Activated CD4-positive, alpha-beta T cell treated with anti-CD3 and anti-CD28 coated beads for 36 hours (primary cell): ENCODE results near the gene BCL2L2. TPM values are rescaled to one million over a fixed set of nuclear protein-coding genes. Genes with fewer than 3 reads are reported as not detected.
"Not testable (repeated sequence)": the region's sequence is repeated elsewhere in the genome, so short reads cannot be mapped to it uniquely, and the experiment has no call there.

Source experiments
- ATAC-seq: fragments of 200-7000 bp; cut with Tn5 transposase; one replicate; pipeline ENCODE4 v1.10.0; 2021; ENCODE audit warnings: mild to moderate bottlenecking, moderate library complexity
- CTCF ChIA-PET: fragments of 350-600 bp; sonication (Branson Sonifier 250); formaldehyde crosslinking; loops from one replicate; lab custom pipeline; 2021; ENCODE audit warnings: antibody characterized with exemption; lab: Charles Lee
- POLR2A ChIA-PET: fragments of 350-600 bp; sonication (Branson Sonifier 250); formaldehyde crosslinking; loops from one replicate; lab custom pipeline; 2021; ENCODE audit warnings: antibody characterized with exemption, inconsistent platforms; lab: Charles Lee
- DNase-seq: peaks from one replicate; pipeline ENCODE4 v3.0.0-alpha.2; 2020
- H3K27ac Mint-ChIP-seq: one replicate; pipeline ENCODE4 v1.8.0; 2021; ENCODE audit warnings: mixed read lengths
- H3K27me3 Mint-ChIP-seq: one replicate; pipeline ENCODE4 v1.8.0; 2021; ENCODE audit warnings: mixed read lengths
- H3K36me3 Mint-ChIP-seq: one replicate; pipeline ENCODE4 v1.8.0; 2021; ENCODE audit warnings: low read depth, mixed read lengths
- H3K4me1 Mint-ChIP-seq: one replicate; pipeline ENCODE4 v1.8.0; 2021; ENCODE audit warnings: mixed read lengths
- H3K4me3 Mint-ChIP-seq: one replicate; pipeline ENCODE4 v1.8.0; 2021; ENCODE audit warnings: mild to moderate bottlenecking, moderate library complexity, mixed read lengths
- H3K9me3 Mint-ChIP-seq: one replicate; pipeline ENCODE4 v1.8.0; 2021; ENCODE audit warnings: low read depth, mixed read lengths
- intact Hi-C, 2 experiments: fragments of 100-400 bp; cut with DNase I in 1 of 2; cut with micrococcal nuclease in 1 of 2; formaldehyde crosslinking; loops; one replicate each; pipeline versions ENCODE4 v1.14.2 to v1.15.1; 2022 to 2024; cut with DNase I, micrococcal nuclease
- total RNA-seq, 2 experiments: library from RNA; stranded (reverse); gene quantifications; one replicate each; pipeline ENCODE4 v1.2.3, GENCODE V29; 2021

BCL2L2 gene, protein sequence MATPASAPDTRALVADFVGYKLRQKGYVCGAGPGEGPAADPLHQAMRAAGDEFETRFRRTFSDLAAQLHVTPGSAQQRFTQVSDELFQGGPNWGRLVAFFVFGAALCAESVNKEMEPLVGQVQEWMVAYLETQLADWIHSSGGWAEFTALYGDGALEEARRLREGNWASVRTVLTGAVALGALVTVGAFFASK
- 1 to 10 TPM in 1 of 2 experiments, under 1 TPM in 1; 0.73 to 1.2 TPM for total RNA-seq

DNA sequence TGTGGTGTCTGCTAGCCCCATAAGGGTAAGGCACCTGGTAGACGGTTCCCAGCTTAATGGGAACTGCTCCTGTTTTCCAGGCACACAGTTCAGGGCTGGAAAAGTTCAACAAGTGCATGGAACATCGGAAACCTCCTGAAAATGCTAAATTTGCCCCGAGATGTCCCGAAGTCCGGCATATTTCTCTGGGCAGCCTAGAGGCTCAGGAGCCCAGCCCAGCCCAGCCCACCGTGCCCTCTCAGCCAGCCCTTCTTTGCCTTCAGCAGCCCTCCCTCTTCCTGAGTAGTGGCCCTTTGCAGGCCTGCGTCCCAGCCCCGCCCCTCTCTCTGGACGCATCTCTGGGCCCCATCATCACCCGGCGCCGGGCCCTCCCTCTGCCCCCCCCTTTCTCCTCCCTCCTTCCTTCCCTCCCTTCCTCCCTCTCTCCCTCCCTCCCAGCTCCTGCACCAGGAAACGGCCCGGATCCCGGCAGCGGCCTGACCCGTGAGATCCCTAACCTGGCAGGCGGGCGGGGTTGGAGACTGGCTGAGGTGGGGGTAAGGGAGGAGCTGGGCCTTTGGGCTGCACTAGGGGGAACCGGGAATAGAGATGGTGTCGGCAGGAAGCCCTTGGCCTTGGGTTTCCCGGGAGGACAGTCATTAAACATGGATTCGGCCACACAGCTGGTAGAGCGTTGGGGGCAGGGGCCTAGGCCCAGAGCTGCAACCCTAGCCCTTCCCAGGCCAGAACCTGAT, at the start of gene BCL2L2:
BCL2L2 (plus strand) TSS at position 422 of the 734 bp plus-strand sequence. CDS start 935 bp downstream, outside the sequence.
- no peak for ATAC-seq
- no peak within 1 kb of the TSS for H3K4me3 Mint-ChIP-seq
- peaks cover 20% of the 10 kb centered on the region for H3K27me3 Mint-ChIP-seq
- peaks cover 4% of the 10 kb centered on the region for H3K4me1 Mint-ChIP-seq
- peaks cover 2% of the 10 kb centered on the region for H3K9me3 Mint-ChIP-seq
- no peak within 1 kb of the TSS for H3K27ac Mint-ChIP-seq
- no peaks in the 10 kb centered on the region for H3K36me3 Mint-ChIP-seq
- POLR2A ChIA-PET = no interaction called here
- intact Hi-C loops = loop anchor here in 1 of 2 experiments (10.0 kb wide), 2 partner anchors 722 to 1852 kb away; partner anchors contain the start of genes CHD8 and DAD1
- CTCF ChIA-PET = interaction anchor here (0.5 to 12.8 kb wide), 3 partner anchors 14 to 55 kb away, joined by 4 to 173 read pairs (median 7); partner anchors contain the start of gene PABPN1
- DNase-seq = peak; percentile 40

DNA sequence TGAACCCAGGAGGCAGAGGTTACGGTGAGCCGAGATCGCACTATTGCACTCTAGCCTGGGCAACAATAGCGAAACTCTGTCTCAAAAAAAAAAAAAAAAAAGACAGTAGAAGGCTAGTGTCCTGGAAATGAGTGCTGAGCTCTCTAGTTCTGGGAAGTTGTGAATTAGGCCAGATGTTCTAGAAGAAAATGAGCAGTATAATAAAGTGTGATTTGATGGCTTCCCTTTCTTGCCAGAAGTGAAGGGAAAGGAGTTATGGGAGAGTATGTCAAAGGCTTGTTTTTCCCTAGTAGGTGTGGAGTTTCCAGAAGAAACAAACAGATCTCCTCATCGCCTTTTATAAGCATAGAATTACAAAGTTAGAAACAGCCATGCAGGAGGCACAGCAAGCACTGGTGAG, 48.4 kb upstream of the BCL2L2 start:
- Mint-ChIP-seq H3K9me3 (no peaks in the 10 kb centered on the region), H3K4me3 (no peak overlapping the region), H3K36me3 (no peaks in the 10 kb centered on the region), H3K27ac (no peak overlapping the region), H3K4me1 (no peaks in the 10 kb centered on the region), H3K27me3 (peaks cover 16% of the 10 kb centered on the region)
- ATAC-seq (no peak), DNase-seq (no peak)
- ChIA-PET CTCF (interaction anchor here (0.9 to 2.0 kb wide), 2 partner anchors 52 to 122 kb away, joined by 3 to 7 read pairs; no protein-coding TSS in a partner anchor), POLR2A (interaction anchor here (0.6 kb wide), 1 partner anchor 222 kb away, joined by 5 read pairs; no protein-coding TSS in a partner anchor)
- intact Hi-C loops = no loop called here

DNA sequence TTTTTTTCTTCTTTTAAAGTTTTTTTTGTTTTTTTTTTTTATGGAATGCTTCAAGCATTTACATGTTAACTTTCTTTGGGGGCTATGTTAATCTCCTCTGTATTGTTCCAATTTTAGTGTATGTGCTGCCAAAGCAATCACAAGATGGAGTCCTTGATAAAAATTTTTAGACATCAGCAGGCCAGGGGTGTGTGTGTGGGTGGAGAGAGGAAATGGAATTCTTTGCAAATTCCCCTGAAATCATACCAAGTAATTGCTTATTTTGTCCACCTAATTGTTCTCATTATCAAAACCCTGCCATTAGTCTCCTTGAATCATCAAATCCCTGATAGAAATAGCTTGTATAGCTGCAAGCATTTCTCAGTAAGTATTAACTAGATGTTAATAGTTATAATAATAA, 47.2 kb upstream of the BCL2L2 start:
- Mint-ChIP-seq H3K27ac (no peak overlapping the region), H3K27me3 (peaks cover 23% of the 10 kb centered on the region), H3K4me1 (no peaks in the 10 kb centered on the region), H3K36me3 (no peaks in the 10 kb centered on the region), H3K4me3 (no peak overlapping the region), H3K9me3 (no peaks in the 10 kb centered on the region)
- ChIA-PET CTCF (interaction anchor here (0.8 to 1.8 kb wide), 4 partner anchors 15 to 121 kb away, joined by 3 to 5 read pairs (median 3); no protein-coding TSS in a partner anchor), POLR2A (interaction anchor here (0.6 kb wide), 1 partner anchor 14 kb away, joined by 4 read pairs; no protein-coding TSS in a partner anchor)
- no peak for ATAC-seq
- DNase-seq = no peak
- intact Hi-C loops = no loop called here

DNA sequence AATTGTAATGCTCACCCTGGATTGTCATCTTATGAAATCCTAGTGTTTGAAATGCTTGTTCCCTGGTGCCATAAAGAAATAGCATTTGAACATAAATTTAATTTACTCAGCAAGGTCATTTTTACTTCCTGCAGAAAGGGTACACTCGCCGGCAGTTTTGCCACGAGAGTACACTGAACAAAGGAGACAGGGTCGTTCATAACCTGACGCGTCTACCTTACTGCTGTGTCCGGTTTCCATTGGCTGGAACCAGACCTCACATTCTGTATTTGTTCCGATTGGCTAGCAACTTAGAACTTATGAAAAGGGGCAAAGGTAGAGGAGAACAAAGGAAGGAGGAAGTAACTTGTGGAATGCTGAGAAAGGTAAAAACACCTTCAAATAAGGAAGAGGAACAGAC, 45.8 kb upstream of the BCL2L2 start:
- H3K4me1 Mint-ChIP-seq, DNase-seq, ATAC-seq, H3K4me3 Mint-ChIP-seq, H3K9me3 Mint-ChIP-seq, intact Hi-C loops, POLR2A ChIA-PET, H3K36me3 Mint-ChIP-seq, H3K27ac Mint-ChIP-seq: not testable (repeated sequence)
- CTCF ChIA-PET = interaction anchor here (1.1 to 1.8 kb wide), 4 partner anchors 16 to 119 kb away, joined by 3 to 5 read pairs (median 3); no protein-coding TSS in a partner anchor
- H3K27me3 Mint-ChIP-seq = peaks cover 25% of the 10 kb centered on the region

DNA sequence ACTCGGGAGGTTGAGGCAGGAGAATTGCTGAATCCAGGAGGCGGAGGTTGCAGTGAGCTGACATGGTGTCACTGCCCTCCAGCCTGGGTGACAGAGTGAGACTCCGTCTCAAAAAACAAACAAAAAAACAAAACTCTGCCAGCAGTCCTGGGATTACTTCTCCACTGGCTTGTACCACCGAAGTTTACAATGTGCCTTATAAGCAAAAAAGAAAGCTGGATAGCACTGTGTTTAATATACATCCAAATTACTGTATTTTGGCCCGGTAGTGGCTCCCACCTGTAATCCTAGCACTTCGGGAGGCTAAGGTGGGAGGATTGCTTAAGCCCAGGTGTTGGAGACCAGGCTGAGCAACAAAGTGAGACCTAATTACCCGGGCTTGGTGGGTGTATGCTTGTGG, 37.4 kb upstream of the BCL2L2 start:
- DNase-seq = no peak
- H3K27ac Mint-ChIP-seq = no peak overlapping the region
- POLR2A ChIA-PET = no interaction called here
- intact Hi-C loops = no loop called here
- CTCF ChIA-PET = interaction anchor here (0.6 to 2.0 kb wide), 5 partner anchors 18 to 274 kb away, joined by 3 to 5 read pairs (median 3); no protein-coding TSS in a partner anchor
- no peaks in the 10 kb centered on the region for H3K36me3 Mint-ChIP-seq
- peaks cover 5% of the 10 kb centered on the region for H3K27me3 Mint-ChIP-seq
- H3K9me3 Mint-ChIP-seq = no peaks in the 10 kb centered on the region
- ATAC-seq = no peak
- no peak overlapping the region for H3K4me3 Mint-ChIP-seq
- no peaks in the 10 kb centered on the region for H3K4me1 Mint-ChIP-seq

DNA sequence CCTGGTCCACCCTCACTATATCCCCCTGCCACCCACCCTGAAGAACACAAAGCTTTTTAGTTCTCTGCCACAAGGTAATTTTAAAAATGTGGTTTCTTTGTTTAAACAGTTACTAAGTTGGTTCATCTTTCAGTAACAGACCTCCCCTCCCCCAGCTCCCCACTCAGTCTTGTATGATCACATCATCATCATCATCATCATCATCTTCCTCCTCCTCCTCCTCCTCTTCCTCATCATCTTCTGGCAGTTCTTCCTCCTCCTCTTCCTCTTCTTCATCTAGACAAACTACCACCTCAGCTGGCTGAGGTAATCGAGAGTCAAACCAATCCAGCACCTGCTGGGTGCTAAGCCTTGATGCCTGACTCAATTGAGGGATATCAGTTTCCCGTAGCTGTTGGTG, 31.2 kb upstream of the BCL2L2 start:
- ChIA-PET POLR2A (no interaction called here), CTCF (interaction anchor here (0.6 to 1.7 kb wide), 4 partner anchors 12 to 183 kb away, joined by 3 to 5 read pairs (median 4); no protein-coding TSS in a partner anchor)
- no peak overlapping the region for H3K4me3 Mint-ChIP-seq
- H3K36me3 Mint-ChIP-seq = peaks cover 10% of the 10 kb centered on the region
- no peaks in the 10 kb centered on the region for H3K4me1 Mint-ChIP-seq
- intact Hi-C loops = no loop called here
- H3K27me3 Mint-ChIP-seq = no peaks in the 10 kb centered on the region
- ATAC-seq = no peak
- no peak overlapping the region for H3K27ac Mint-ChIP-seq
- no peak for DNase-seq
- no peaks in the 10 kb centered on the region for H3K9me3 Mint-ChIP-seq

DNA sequence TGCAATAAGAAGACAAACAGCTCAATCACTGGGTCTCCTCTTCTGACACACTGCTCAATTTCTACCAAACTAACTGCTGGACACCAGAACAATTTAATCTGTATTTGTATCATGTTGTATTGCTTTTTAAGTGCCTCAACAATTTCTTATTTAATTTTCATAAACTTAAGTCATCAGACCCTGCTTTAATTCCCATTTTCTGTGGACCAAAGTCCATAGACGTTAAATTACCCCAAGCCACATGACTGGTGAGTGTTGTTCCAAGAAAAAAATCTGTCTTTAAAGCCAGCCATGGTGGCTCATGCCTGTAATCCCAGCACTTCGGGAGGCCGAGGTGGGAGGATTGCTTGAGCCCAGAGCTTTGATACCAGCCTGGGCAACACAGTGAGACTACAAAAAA, 29.4 kb upstream of the BCL2L2 start:
- POLR2A ChIA-PET = no interaction called here
- no peaks in the 10 kb centered on the region for H3K9me3 Mint-ChIP-seq

DNA sequence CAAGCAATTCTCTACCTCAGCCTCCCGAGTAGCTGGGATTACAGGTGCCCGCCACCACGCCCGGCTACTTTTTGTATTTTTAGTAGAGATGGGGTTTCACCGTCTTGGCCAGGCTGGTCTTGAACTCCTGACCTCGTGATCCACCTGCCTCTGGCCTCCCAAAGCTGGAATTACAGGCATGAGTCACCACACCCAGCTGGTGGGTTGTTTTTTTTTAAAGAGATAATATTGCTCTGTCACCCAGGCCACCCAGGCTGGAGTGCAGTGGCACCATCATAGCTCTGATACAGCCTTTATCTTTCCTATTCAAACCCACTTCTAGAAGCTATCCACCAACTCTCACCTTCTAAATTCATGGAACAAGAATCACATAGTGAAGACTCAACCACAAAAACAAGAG, 28.7 kb upstream of the BCL2L2 start:
- H3K4me3 Mint-ChIP-seq, H3K27me3 Mint-ChIP-seq, DNase-seq, H3K4me1 Mint-ChIP-seq, ATAC-seq, intact Hi-C loops, H3K9me3 Mint-ChIP-seq, H3K27ac Mint-ChIP-seq: not testable (repeated sequence)
- peaks cover 12% of the 10 kb centered on the region for H3K36me3 Mint-ChIP-seq
- CTCF ChIA-PET = interaction anchor here (0.6 to 1.8 kb wide), 5 partner anchors 10 to 209 kb away, joined by 3 to 5 read pairs (median 4); no protein-coding TSS in a partner anchor
- POLR2A ChIA-PET = interaction anchor here (0.6 kb wide), 1 partner anchor 194 kb away, joined by 4 read pairs; no protein-coding TSS in a partner anchor

More for the DNA sequence above, 29.4 kb upstream of the BCL2L2 start:
- H3K27me3 Mint-ChIP-seq = no peaks in the 10 kb centered on the region
- H3K4me1 Mint-ChIP-seq = no peaks in the 10 kb centered on the region
- no peak overlapping the region for H3K27ac Mint-ChIP-seq
- CTCF ChIA-PET = interaction anchor here (0.7 to 1.8 kb wide), 7 partner anchors 9 to 303 kb away, joined by 3 to 5 read pairs (median 3); no protein-coding TSS in a partner anchor
- peaks cover 10% of the 10 kb centered on the region for H3K36me3 Mint-ChIP-seq
- no peak overlapping the region for H3K4me3 Mint-ChIP-seq
- intact Hi-C loops = no loop called here
- DNase-seq (no peak), ATAC-seq (no peak)

DNA sequence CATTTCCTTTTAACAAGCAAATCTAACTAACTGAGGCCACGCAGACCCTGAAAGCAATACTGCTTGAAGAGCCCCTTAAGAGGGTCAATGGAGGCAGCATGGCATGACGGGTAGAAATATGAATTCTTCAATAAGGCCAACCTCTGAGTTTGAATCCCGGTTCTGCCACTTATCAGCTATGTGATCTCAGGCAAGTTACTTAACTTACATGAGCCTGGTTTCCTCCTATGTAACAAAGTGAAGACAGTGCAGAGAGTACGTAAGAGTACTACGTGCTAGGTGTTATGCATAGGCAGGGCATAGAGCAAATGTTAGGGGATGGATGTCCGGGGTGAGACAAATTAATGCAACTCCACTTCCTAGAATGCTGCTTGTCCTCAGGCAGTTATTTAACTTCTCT, 25.4 kb upstream of the BCL2L2 start:
- Mint-ChIP-seq H3K4me1 (peaks cover 15% of the 10 kb centered on the region), H3K27ac (no peak overlapping the region), H3K9me3 (no peaks in the 10 kb centered on the region), H3K4me3 (no peak overlapping the region), H3K36me3 (peaks cover 12% of the 10 kb centered on the region), H3K27me3 (no peaks in the 10 kb centered on the region)
- ATAC-seq = no peak
- intact Hi-C loops = loop anchor here in 1 of 2 experiments (10.0 kb wide), 1 partner anchor 186 kb away; the partner anchor contains the start of genes ACIN1 and C14orf119
- POLR2A ChIA-PET = no interaction called here
- no peak for DNase-seq
- CTCF ChIA-PET = interaction anchor here (1.2 kb wide), 1 partner anchor 11 kb away, joined by 3 read pairs; no protein-coding TSS in a partner anchor

DNA sequence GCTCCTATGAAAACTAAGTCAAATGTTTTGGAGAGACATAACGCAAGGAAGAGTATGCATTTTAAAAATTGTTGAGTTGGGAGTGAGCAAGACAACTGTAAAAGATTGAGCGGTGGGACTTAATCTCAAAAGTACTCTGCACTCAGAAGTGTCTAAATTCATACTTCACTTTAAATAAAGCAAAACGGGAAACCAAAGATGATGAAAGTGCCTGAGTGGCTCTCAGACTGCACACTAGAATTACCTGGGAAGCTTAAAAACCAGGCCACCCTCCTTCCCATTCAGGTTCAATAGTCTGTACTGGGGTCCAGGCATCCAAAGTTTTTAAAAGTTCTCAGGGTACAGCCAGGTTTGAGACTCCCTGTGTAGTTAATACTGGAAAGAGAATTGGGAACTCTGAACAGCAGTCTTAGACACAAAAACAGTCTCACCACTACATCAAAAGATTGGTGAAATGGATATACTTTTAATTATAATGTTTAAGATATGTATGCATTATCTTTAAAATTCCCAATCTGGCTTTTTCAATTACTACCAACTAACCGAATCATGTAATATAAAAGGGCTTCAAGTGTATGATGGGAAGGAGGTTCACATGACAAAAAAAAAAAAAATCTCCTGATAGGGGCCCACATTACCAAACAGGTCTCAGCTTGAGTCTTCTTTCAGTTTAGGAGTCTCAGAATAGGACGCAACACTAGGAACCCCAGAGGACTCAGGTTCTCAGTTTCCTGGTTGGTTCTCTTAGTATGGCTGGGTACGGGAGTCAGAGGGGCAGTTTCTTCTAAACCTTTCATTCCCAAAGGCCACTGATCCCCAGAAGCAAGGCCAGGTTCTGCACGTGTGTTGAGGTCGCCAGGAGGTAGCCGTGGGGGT, 21.7 kb upstream of the BCL2L2 start:
- intact Hi-C loops = loop anchor here in 1 of 2 experiments (10.0 kb wide), 1 partner anchor 190 kb away; the partner anchor contains the start of genes ACIN1 and C14orf119
- Mint-ChIP-seq H3K36me3 (peaks cover 10% of the 10 kb centered on the region), H3K27ac (peak overlapping the region; percentile 90), H3K9me3 (no peaks in the 10 kb centered on the region), H3K4me3 (peak overlapping the region; percentile 99), H3K27me3 (no peaks in the 10 kb centered on the region), H3K4me1 (peaks cover 18% of the 10 kb centered on the region)
- ChIA-PET CTCF (interaction anchor here (0.7 to 3.1 kb wide), 2 partner anchors 17 to 406 kb away, joined by 3 to 20 read pairs; partner anchors contain the start of gene PPP1R3E), POLR2A (interaction anchor here (1.8 kb wide), 1 partner anchor 16 kb away, joined by 10 read pairs; no protein-coding TSS in a partner anchor)
- DNase-seq (peak; percentile 34), ATAC-seq (peak; percentile 16)
